HepG2 (cell line): ENCODE measurements around the gene NCOA4. TPM values are rescaled to one million over a fixed set of nuclear protein-coding genes. Genes with fewer than 3 reads are reported as not detected.

ENCODE experiments used
- CREM ChIP-seq, 2 experiments: sonication (generic) in 1 of 2; formaldehyde crosslinking in 1 of 2; IDR thresholded peaks; 2 replicates each; pipeline versions ENCODE4 v1.4.0 to v1.6.1; 2016 to 2020; ENCODE audit warnings: antibody characterized with exemption in 1 of 2, mild to moderate bottlenecking in 1 of 2, missing genetic modification reagents in 1 of 2
- GFI1 ChIP-seq: sonication (generic); formaldehyde crosslinking; IDR thresholded peaks from 2 replicates; pipeline ENCODE4 v1.5.0; 2020; ENCODE audit warnings: missing genetic modification reagents, mild to moderate bottlenecking, borderline replicate concordance
- LBX2 ChIP-seq: sonication (generic); formaldehyde crosslinking; IDR thresholded peaks from 2 replicates; pipeline ENCODE4 v1.5.0; 2020; ENCODE audit warnings: missing genetic modification reagents, mild to moderate bottlenecking, borderline replicate concordance
- MTA1 ChIP-seq: sonication (generic); formaldehyde crosslinking; IDR thresholded peaks from 2 replicates; pipeline ENCODE4 v1.4.0; 2020; ENCODE audit warnings: missing genetic modification reagents, mild to moderate bottlenecking, borderline replicate concordance
- MTF1 ChIP-seq: sonication (generic); formaldehyde crosslinking; IDR thresholded peaks from 2 replicates; pipeline ENCODE4 v1.5.0; 2020; ENCODE audit warnings: missing genetic modification reagents
- TOE1 ChIP-seq: sonication (generic); formaldehyde crosslinking; IDR thresholded peaks from 2 replicates; pipeline ENCODE4 v1.4.0; 2020; ENCODE audit warnings: mild to moderate bottlenecking, missing genetic modification reagents
- ZBTB10 ChIP-seq: sonication (generic); formaldehyde crosslinking; IDR thresholded peaks from 2 replicates; pipeline ENCODE4 v1.4.0; 2020; ENCODE audit warnings: missing genetic modification reagents, borderline replicate concordance
- ZNF460 ChIP-seq: sonication (generic); formaldehyde crosslinking; IDR thresholded peaks from 2 replicates; pipeline ENCODE4 v1.5.1; 2020; ENCODE audit warnings: missing genetic modification reagents, mild to moderate bottlenecking, borderline replicate concordance
- polyA plus RNA-seq, 8 experiments: library from polyadenylated mRNA; depleted of rRNA in 3 of 8; stranded (reverse) in 7 of 8; unstranded in 1 of 8; fragments of >200 nt; fragmentation: Illumina TruSeq in 4 of 8; extraction: Trizol in 4 of 8; gene quantifications; 2 replicates each; pipeline versions ENCODE4 v1.2.1 to v1.2.3, GENCODE V29; 2011 to 2016; ENCODE audit warnings: low read depth in 4 of 8, missing spikeins in 1 of 8, mixed read lengths in 1 of 8; ENCODE audit not compliant: insufficient read depth in 1 of 8
- total RNA-seq, 5 experiments: library from RNA; depleted of rRNA; stranded (reverse); fragments of >200 nt; fragmentation: Illumina TruSeq; extraction: Trizol; gene quantifications; 2 replicates each; pipeline ENCODE4 v1.2.3, GENCODE V29; 2016; ENCODE audit warnings: low read depth in 1 of 5
- TF ChIP-seq, protein P1 (sequence below): sonication (generic); formaldehyde crosslinking; IDR thresholded peaks from 2 replicates; pipeline ENCODE4 v1.4.0; 2020; ENCODE audit warnings: mild to moderate bottlenecking, missing genetic modification reagents
- TF ChIP-seq, protein P2 (sequence below): sonication (generic); formaldehyde crosslinking; IDR thresholded peaks from 2 replicates; pipeline ENCODE4 v1.5.1; 2020; ENCODE audit warnings: mild to moderate bottlenecking, missing genetic modification reagents, moderate library complexity
- TF ChIP-seq, protein P3 (sequence below): sonication (generic); formaldehyde crosslinking; conservative IDR thresholded peaks from 2 replicates; pipeline ENCODE4 v1.4.0; 2020; ENCODE audit warnings: missing genetic modification reagents

The NCOA4 gene
- total and polyA plus RNA-seq, 2 of the 13 experiments (the other 11 are each of a cell fraction or from before 2014, with no cell fraction given) = 306 to 400 TPM

GRCh38 chr10:46035923-46036849, 5.8 kb upstream of the NCOA4 start (continued):
- TF ChIP-seq, protein P1, sequence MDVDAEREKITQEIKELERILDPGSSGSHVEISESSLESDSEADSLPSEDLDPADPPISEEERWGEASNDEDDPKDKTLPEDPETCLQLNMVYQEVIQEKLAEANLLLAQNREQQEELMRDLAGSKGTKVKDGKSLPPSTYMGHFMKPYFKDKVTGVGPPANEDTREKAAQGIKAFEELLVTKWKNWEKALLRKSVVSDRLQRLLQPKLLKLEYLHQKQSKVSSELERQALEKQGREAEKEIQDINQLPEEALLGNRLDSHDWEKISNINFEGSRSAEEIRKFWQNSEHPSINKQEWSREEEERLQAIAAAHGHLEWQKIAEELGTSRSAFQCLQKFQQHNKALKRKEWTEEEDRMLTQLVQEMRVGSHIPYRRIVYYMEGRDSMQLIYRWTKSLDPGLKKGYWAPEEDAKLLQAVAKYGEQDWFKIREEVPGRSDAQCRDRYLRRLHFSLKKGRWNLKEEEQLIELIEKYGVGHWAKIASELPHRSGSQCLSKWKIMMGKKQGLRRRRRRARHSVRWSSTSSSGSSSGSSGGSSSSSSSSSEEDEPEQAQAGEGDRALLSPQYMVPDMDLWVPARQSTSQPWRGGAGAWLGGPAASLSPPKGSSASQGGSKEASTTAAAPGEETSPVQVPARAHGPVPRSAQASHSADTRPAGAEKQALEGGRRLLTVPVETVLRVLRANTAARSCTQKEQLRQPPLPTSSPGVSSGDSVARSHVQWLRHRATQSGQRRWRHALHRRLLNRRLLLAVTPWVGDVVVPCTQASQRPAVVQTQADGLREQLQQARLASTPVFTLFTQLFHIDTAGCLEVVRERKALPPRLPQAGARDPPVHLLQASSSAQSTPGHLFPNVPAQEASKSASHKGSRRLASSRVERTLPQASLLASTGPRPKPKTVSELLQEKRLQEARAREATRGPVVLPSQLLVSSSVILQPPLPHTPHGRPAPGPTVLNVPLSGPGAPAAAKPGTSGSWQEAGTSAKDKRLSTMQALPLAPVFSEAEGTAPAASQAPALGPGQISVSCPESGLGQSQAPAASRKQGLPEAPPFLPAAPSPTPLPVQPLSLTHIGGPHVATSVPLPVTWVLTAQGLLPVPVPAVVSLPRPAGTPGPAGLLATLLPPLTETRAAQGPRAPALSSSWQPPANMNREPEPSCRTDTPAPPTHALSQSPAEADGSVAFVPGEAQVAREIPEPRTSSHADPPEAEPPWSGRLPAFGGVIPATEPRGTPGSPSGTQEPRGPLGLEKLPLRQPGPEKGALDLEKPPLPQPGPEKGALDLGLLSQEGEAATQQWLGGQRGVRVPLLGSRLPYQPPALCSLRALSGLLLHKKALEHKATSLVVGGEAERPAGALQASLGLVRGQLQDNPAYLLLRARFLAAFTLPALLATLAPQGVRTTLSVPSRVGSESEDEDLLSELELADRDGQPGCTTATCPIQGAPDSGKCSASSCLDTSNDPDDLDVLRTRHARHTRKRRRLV (CRISPR knock-in tag) = no peak
- TF ChIP-seq MTF1 (no peak), ZNF460 (CRISPR knock-in tag) (no peak), ZBTB10 (CRISPR knock-in tag) (no peak), GFI1 (peak; percentile 49; the same call in 1 of the 2 replicates), TOE1 (CRISPR knock-in tag) (no peak), LBX2 (CRISPR knock-in tag) (no peak), MTA1 (CRISPR knock-in tag) (peak; percentile 97), CREM (IDR thresholded peaks at IDR 0.05) (peak; percentile 43; the same call in 1 of the 2 replicates), CREM (CRISPR knock-in tag; IDR thresholded peaks at IDR 0.05) (no peak)
- TF ChIP-seq, protein P2, sequence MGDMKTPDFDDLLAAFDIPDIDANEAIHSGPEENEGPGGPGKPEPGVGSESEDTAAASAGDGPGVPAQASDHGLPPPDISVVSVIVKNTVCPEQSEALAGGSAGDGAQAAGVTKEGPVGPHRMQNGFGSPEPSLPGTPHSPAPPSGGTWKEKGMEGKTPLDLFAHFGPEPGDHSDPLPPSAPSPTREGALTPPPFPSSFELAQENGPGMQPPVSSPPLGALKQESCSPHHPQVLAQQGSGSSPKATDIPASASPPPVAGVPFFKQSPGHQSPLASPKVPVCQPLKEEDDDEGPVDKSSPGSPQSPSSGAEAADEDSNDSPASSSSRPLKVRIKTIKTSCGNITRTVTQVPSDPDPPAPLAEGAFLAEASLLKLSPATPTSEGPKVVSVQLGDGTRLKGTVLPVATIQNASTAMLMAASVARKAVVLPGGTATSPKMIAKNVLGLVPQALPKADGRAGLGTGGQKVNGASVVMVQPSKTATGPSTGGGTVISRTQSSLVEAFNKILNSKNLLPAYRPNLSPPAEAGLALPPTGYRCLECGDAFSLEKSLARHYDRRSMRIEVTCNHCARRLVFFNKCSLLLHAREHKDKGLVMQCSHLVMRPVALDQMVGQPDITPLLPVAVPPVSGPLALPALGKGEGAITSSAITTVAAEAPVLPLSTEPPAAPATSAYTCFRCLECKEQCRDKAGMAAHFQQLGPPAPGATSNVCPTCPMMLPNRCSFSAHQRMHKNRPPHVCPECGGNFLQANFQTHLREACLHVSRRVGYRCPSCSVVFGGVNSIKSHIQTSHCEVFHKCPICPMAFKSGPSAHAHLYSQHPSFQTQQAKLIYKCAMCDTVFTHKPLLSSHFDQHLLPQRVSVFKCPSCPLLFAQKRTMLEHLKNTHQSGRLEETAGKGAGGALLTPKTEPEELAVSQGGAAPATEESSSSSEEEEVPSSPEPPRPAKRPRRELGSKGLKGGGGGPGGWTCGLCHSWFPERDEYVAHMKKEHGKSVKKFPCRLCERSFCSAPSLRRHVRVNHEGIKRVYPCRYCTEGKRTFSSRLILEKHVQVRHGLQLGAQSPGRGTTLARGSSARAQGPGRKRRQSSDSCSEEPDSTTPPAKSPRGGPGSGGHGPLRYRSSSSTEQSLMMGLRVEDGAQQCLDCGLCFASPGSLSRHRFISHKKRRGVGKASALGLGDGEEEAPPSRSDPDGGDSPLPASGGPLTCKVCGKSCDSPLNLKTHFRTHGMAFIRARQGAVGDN (CRISPR knock-in tag) = peak; percentile 98
- TF ChIP-seq, protein P3, sequence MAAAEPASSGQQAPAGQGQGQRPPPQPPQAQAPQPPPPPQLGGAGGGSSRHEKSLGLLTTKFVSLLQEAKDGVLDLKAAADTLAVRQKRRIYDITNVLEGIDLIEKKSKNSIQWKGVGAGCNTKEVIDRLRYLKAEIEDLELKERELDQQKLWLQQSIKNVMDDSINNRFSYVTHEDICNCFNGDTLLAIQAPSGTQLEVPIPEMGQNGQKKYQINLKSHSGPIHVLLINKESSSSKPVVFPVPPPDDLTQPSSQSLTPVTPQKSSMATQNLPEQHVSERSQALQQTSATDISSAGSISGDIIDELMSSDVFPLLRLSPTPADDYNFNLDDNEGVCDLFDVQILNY (CRISPR knock-in tag) = no peak
